Inflammatory macrophage (primary cell): ENCODE results near the gene LGR6.

Experiments
- DNase-seq, 2 donors: peaks; one replicate each; pipeline ENCODE4 v3.0.0-alpha.2; 2020 to 2022

The LGR6 gene

GRCh38 chr1:202293569-202293968 lies 100.0 kb downstream of the LGR6 start:
- DNase-seq, result no peak

DNA sequence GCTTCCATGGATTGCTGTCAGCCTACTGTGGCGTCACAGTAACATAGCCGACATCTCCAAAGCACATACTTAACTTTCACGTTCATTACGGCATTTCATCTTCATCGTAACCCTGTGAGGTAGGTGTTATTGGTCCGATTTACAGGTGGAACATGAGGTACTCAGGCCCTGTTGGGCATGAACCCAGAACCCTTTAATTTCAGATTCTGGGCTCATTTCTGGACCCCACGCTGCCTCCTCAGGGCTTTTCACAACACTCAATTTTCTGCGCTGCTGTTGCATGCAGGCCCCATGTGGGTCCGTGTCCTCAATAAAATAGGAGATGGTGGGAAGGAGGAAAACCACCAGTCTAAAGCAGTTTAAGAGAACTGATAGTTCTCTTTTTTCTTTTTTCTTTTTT lies 108.6 kb downstream of the LGR6 start:
- DNase-seq, result no peak

DNA sequence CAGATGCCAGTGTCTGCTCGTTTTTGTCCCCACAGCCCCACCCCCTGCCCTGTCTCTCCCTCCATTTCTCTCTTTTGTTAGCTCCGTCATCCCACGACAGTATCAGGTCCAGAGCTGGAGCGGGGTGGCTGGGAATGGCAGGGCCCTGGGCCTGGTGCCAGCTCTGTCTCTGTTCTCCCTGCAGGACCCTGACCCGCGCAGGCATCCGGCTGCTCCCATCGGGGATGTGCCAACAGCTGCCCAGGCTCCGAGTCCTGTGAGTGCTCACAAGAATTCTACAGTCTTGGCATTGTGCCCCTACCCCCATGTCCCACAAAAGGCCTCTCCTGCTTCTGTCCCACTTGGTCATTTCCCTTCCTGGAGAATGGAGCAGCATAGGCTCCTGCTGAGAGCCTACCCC lies 110.8 kb downstream of the LGR6 start:
- no peak for DNase-seq

DNA sequence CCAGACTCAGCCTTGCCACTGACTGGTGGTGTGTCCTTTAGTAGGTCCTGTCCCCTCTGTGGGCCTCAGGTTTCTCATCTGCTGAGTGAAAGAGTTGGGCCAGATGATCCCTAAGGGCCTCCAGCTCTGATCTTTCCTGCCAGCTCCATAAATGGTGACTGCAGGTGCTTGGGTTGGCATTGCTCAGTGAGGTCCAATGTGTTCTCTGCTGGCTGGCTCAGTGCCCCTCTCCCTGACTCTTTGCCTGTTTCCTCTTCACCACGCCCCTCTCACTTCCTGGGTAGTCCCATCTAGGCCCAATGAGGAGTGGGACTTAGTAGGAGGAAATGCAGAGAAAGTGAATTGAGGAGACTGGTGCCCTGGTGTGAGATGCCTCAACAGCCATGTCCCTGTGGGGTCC lies 111.6 kb downstream of the LGR6 start:
- no peak for DNase-seq

DNA sequence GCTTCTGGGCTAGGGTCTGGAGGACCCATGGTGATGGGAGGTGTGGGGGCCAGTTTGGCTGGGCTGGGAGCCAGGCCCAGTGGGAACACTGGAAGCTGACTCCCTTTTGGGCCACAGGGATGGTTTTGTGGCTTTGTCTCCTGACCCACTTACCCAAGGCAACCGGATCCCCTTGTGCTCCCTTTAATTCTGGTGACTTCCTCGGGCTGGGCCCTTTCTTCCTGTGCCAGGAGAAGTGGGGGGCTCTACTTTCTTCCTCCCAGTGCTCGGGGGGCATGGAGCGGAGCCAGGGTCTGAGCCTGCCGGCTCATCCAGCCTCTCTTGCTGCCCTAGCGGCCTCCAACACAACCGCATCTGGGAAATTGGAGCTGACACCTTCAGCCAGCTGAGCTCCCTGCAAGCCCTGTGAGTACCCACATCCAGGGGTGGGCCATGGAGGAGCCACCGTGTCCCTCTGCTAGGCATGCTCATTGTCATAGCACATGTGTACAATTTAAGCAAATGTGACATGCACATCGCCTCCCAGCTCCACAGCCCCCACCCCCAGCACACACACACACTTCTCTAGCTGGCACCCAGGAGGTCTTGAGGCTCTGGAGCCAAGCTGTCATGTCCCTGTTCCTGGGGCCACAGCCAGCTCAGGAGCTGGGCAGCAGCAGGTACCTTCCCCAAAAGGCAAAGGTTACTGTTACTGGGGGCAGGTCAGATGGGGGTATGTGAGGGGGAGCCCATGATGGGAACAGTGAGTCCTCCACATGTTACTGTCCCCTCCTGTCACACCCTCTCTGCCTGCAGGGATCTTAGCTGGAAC lies 113.1 kb downstream of the LGR6 start:
- DNase-seq, result no peak

GRCh38 chr1:202310071-202310725 lies 116.6 kb downstream of the LGR6 start:
- no peak for DNase-seq

- no peak for DNase-seq
Measured at GRCh38 chr1:202310746-202311145, 117.1 kb downstream of the LGR6 start.

- no peak for DNase-seq
Measured at GRCh38 chr1:202311875-202312635, 118.5 kb downstream of the LGR6 start.

GRCh38 chr1:202315576-202316168 lies 122.1 kb downstream of the LGR6 start:
- peak; percentile 52 to 73 for DNase-seq

DNA sequence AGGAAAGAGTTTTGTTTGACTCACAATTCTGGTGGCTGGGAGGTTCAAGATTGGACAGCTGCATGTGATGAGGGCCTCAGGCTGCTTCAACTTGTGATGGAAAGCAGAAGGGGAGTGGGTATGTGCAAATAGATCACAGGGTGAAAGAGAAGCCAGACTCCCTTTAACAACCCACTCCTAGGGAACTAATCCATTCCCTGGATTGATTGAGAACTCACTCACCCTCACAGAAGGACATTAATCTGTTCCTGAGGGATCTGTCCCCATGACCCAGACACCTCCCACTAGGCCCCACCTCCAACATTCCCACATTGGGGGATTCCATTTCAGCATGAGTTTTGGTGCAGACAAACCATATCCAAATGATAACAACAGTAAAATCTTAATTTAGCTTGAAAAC lies 122.6 kb downstream of the LGR6 start:
- DNase-seq, result no peak

DNA sequence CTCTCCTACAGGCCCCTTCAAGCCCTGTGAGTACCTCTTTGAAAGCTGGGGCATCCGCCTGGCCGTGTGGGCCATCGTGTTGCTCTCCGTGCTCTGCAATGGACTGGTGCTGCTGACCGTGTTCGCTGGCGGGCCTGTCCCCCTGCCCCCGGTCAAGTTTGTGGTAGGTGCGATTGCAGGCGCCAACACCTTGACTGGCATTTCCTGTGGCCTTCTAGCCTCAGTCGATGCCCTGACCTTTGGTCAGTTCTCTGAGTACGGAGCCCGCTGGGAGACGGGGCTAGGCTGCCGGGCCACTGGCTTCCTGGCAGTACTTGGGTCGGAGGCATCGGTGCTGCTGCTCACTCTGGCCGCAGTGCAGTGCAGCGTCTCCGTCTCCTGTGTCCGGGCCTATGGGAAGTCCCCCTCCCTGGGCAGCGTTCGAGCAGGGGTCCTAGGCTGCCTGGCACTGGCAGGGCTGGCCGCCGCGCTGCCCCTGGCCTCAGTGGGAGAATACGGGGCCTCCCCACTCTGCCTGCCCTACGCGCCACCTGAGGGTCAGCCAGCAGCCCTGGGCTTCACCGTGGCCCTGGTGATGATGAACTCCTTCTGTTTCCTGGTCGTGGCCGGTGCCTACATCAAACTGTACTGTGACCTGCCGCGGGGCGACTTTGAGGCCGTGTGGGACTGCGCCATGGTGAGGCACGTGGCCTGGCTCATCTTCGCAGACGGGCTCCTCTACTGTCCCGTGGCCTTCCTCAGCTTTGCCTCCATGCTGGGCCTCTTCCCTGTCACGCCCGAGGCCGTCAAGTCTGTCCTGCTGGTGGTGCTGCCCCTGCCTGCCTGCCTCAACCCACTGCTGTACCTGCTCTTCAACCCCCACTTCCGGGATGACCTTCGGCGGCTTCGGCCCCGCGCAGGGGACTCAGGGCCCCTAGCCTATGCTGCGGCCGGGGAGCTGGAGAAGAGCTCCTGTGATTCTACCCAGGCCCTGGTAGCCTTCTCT lies 124.6 kb downstream of the LGR6 start:
- no peak for DNase-seq

- no peak for DNase-seq
Measured at GRCh38 chr1:202319381-202320080, 125.9 kb downstream of the LGR6 start.

- no peak for DNase-seq
Measured at GRCh38 chr1:202320081-202320405, 126.4 kb downstream of the LGR6 start.

GRCh38 chr1:202323731-202324130 lies 130.1 kb downstream of the LGR6 start:
- DNase-seq, result no peak

- no peak for DNase-seq
Measured at GRCh38 chr1:202324646-202325045, 131.0 kb downstream of the LGR6 start.

DNA sequence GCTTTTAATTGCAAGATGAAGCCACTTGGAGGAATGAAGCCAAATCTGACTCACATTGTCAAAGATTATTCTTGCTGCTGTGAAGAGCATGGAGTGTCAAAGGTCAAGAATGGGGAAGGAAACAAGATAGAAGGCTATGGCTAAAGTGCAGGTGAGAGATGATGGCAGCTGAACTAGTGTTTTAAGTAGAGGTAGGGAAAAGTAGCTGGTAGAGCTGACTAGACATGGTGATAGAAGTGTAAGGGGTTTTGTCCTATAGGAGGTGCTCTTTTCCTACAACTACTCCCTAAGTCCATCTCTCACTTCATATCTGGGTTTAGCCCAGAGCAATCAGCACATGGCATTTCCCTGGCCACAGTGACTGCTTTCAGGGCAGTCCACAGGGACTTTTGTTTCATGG lies 136.3 kb downstream of the LGR6 start:
- DNase-seq, result no peak

DNA sequence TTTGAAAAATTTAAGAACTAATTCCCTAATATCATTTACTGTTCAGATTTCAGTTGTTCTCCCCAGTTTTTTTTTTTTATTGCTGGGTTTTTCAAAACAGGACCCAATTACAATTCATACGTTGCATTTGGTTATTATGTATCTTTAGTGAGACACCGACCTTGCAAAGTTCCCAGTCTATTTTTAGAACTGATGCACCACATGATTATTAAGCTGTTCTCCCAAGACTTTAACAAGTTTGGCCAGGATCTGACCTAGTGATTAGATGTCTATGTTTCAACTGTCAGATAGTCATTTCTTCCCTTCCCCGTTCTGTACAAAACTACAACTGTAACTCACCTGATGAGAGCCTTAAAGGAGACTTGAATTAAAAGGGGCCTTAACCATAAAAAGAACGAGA lies 140.3 kb downstream of the LGR6 start:
- no peak for DNase-seq

- DNase-seq, result peak; percentile 17 to 53
Measured at GRCh38 chr1:202343652-202344349, 150.2 kb downstream of the LGR6 start.

GRCh38 chr1:202348005-202348508 lies 154.5 kb downstream of the LGR6 start:
- no peak for DNase-seq

DNA sequence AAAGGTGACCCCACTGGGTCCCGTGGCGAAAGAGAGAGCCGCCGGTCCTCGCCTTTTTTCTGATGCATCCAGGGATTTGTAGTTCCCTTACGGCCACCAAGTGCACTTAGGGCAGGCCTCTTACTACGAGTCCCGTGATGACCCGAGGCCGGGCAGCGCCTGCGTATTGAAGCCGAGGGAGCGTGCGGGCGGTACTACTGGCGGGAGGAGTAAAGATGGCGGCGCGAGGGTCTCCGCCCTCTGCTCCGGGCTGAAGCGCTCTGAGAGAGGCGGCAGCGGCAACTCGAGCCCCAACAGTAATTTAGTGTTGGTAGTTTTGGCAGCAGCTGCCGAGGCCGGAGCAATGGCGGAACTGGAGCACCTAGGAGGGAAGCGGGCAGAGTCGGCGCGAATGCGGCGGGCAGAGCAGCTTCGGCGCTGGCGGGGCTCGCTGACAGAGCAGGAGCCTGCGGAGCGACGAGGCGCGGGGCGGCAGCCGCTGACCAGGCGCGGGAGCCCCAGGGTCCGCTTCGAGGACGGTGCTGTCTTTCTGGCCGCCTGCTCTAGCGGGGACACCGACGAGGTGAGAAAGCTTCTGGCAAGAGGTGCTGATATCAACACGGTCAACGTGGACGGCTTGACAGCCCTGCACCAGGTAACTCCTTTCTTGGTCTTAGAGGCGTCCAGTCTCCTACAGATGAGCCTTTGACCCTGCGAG lies 155.1 kb downstream of the LGR6 start, which contains the start of gene PPP1R12B:
TSS of gene PPP1R12B (plus strand) at position 191 of the 697 bp plus-strand sequence. CDS start at position 344, 153 bp downstream.
- peak; percentile 99 for DNase-seq
